ENCODE data around the gene ABCC6.
"Not testable (repeated sequence)": the region's sequence is repeated elsewhere in the genome, so short reads cannot be mapped to it uniquely, and the experiment has no call there.

Gene ABCC6

DNA sequence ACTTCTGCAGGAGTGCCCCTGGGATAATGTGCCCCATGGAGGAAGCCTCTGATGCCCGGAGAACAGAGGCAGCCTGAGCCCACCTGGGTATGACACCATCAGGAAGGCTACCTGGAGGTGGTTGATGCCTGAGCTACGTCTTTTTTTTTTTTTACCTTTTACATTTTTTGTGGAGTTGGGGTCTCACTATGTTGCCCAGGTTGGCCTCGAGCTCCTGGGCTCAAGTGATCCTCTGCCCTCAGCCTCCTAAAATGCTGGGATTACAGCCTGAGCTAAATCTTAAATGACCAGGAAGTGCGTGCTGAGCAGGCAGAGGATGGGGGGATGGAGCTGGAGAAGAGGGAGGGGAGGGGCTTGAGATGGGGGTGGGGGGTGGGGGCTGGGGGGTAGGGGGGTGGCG lies 32.7 kb downstream of the ABCC6 start:
- no peak for DNase-seq (ENCODE audit: low spot score)

DNA sequence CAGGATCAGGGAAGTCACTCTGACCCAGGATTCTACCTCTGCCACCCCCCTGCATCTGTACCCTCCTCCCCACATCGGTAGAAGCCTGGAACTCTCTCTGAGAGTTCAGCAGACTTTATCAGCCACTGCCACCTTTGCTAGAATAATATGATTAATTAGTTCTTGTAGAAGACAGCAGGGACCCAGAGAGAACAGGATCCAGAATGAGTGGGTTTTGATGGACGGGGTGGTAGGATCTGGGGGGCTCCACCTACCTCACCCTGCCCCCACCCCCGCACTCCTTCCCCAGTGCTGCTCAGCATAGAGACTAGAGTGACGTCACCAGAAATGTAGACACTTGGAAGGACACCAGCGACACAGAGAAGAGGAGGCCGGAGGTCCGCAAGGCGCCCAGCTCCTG lies 33.5 kb downstream of the ABCC6 start:
- DNase-seq (ENCODE audit: low spot score) = no peak

DNA sequence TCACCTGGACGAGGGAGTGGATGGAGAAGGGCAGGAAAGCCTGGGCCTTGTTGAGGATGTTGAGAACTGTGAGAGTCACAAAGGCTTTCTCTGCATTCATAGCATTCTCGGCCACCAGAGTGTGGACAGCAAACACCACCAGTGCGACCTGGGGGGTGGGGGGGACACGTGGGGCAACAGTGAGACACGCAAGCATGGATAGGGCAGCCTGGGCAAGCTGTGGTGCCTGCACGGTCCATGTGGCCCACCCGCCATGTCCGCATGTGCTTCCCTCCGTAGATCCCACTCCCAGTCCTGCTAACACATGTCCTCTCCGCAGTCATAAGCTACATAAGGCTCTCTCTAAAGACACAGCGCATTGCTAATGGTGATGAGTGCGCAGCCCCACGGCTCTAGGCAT lies 34.5 kb downstream of the ABCC6 start:
- DNase-seq (ENCODE audit: low spot score) = no peak

DNA sequence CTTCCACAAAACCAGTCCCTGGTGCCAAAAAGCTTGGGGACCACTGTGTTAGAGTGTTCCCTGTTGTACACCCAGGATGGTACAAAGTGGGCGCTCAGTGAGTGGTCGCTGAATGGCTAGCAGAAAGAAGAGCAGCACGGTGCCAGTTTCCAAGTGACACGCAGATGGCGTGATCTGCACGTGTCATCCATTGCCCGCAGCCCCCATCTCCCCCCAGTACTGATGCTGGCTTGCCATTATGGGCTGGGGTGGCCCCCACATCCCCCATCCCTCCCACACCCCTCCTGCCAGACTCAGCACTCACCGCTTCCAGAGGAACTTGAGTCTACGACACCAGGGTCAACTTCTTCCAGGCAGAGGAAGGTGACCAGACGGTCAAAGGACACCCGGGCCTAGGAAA lies 36.5 kb downstream of the ABCC6 start:
- DNase-seq (ENCODE audit: low spot score) = no peak

DNA sequence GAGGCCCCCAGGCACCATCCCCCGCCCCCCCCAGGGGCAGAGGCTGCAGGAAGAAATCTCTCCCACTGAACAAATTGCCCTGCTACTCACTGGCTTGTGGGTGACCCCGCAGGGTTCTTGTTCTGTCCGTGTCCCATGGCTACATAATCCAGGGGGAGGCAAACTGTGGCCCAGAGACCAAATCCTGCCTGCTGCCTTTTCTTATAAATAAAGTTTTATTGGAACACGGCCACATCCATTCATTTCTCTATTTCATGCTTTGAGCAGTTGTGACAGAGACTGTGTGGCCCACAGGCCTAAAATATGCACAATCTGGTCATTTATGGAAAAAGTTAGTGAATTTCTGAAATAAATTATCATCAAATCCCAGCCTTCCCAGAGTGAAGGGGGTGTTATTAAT lies 38.2 kb downstream of the ABCC6 start:
- DNase-seq (ENCODE audit: low spot score) = no peak

DNA sequence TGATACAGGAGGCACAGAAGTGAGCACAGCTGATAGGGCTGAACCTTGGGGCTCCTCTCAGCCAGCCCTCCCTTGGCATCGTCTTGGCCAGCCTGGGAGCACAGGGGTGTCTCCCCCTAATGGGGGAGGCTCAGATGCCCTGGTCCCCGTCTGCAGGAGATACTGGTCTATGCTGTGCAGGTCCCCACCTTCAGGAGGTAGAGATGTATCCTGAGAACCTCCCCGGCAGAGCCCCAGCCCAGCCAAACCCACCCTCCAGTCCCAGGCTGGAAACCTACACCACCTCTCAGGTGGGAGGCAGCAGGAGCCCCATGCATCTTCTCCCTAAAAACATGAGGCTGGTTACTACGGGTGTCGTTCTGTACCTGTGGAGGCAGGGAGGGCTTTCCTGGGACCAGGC lies 38.7 kb downstream of the ABCC6 start:
- DNase-seq (ENCODE audit: low spot score) = no peak

DNA sequence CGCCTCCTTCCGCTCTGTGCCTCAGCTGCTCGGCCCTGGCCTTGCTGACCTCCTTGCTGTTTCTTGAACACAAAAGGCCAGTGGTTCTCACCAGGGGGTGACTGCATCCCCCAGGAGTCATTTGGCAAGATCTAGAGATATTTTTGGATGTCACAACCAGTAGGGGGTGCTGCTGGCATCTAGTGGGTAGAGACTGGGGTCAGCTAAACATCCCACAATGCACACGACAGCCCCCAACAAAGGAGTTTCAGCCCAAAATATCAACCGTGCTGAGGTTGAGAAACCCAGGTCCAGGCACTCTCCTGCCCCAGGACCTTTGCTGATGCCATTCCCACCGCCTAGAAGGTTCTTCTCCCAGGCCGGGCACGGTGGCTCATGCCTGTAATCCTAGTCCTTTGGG lies 39.7 kb downstream of the ABCC6 start:
- DNase-seq (ENCODE audit: low spot score) = no peak

DNA sequence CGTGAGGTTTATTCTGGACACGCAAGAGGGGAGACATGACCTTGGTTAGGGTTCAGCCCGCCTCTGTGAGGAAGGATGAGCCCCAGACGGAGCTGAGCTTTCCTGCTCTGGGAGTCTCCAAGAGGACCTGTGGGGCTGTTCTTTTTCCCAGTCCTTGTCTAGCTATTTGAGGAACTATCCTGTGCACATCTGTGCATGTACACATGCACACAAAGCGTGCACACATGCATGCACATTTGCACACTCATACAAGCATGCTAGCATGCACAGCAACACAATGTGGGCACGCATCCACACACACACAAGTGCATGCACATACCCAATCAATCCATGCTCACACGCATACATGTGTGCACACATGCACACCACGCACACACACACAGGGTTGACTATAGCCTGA lies 40.4 kb downstream of the ABCC6 start:
- no peak for DNase-seq (ENCODE audit: low spot score)

DNA sequence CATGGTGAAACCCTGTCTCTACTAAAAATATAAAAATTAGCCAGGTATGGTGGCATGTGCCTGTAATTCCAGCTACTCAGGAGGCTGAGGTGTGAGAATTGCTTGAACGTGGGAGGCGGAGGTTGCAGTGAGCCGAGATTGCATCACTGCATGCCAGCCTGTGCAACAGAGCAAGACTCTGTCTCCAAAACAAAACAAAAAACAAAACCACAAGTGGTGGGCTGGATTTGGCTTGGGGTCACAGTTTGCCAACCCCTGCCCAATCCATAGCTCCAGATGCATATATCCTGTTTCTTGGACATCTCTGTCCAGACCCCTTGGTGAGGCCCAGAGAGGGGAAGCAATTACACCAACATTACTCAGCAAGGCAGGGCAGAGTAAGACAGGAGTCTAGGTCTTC lies 41.5 kb downstream of the ABCC6 start:
- not testable (repeated sequence) for DNase-seq (ENCODE audit: low spot score)

DNA sequence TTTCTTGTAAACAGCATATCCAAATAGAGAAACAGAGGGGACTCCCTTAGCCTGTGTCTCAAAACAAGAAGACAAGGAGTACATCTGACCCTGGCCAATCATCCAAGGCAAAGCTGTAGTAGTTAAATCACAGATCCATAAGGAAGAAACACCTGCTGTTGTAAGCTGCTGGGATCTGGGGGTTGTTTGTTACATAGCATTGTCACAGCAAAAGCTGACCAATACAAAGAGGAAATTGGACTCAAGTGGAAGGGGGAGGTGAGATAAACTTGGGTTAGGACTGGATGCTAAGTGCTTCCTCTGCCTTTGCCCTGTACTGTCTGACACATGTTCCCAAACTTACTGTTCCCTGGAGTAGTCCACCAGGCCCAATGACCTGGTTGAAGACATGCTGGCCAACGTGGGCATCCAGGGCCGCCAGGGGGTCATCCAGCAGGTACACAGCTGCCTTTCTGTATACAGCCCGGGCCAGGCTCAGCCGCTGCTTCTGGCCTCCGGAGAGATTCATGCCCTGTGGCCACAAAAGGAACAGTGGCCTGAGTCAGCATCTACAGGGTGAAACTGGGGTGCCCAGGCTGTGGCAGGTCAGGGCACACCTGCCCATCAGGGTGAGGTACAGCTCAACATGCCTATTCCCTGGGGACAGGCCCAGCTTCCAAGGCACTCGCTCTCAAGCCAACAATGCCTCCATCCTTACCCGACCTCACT lies 44.7 kb downstream of the ABCC6 start:
- no peak for DNase-seq (ENCODE audit: low spot score)

DNA sequence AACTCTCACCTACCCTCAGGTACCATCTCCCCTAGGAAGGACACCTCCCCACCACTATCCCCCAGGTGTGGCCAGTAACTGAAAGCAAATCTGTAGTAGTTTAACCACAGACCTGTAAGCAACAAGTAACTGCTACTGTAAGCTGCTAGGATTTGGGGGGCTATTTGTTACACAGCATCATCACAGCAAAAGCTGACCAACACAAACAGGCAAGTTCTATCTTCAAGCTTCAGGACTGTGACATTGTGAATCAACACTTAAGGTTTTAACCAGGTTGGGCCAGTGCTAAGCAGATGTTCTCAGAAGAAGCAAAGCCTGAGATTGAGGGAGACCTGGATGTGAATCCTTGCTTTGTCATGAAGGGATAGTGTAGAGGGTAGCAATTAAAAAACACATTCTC lies 47.0 kb downstream of the ABCC6 start:
- DNase-seq (ENCODE audit: low spot score) = no peak

DNA sequence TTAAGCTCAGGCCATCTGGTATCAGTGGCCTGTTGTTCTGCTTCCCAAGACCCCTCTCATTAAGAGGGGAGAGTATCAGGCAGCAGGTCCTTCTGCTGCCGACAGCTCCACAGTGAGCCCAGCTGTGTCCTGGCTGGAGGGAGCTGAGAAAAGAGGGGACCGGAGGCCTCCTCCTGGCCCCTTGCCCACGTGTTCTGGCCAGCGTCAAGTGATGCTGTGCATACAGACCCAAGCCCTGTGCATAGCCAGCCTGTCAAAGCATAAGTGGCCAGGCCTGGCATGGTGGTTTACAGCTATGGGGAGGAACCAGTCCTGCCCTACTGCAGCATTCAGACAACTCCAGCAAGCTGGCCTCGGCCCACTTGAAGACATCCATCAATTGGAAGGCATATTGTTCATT lies 48.0 kb downstream of the ABCC6 start:
- DNase-seq (ENCODE audit: low spot score) = no peak

DNA sequence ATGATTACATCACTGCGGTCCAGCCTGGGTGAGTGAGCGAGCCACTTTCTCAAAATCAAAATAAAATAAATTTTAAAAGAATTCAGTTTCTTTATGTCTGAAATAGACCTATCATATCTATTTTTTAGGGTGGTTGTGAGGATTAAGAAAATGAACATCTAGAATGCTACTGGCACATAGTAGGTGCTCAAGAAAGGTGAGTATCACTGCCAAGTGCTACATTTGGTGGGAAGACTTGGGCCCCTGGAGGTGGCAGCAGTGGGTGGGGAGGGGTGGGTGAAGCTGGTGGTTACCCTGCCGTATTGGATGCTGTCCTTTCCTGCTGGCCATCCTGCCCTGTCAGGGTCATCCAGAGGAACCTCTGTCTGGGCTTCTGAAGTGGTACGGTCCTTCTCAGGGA lies 50.3 kb downstream of the ABCC6 start:
- DNase-seq (ENCODE audit: low spot score) = no peak

DNA sequence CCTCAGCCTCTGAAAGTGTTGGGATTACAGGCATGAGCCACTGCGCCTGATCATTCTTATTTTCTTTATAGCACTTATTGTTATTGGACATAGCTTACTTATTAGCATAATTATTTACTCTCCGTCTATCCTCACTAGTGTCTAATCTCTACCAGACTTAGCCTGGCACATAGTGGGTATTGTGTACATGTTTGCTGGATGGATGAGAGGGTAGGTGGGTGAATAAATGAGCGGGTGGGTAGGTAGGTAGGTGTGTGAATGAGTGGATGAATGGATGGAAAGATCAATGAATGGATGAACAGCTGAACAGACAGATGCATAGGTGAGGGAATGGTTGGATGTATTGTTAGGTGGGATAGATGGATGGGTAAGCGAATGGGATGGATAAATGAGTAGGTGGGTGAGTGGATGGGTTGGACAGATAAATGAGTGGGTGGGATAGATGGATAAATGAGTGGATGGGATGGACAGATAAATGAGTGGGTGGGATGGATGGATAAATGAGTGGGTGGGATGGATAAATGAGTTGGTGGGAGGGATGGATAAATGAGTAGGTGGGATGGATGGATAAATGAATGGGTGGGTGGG lies 51.9 kb downstream of the ABCC6 start:
- DNase-seq (ENCODE audit: low spot score) = no peak

DNA sequence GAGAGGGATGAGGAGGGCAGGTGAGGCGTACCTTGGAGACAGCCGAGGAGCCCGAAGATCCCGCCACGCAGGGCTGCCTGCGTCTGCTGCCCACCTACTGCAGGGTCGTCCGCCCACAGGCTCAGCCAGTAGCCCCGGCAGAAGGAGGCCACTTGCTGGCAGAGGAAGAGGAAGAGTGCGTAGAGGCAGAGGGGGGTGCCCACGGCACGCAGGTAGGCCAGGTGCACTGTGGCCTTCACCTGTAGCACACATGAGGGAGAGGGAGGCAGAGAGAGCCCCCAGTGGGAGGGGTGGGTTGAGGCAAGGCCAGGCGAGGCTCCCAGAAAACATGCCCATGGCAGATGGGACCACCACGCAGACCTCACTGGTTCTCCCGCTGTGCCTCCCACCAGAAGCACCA lies 53.7 kb downstream of the ABCC6 start:
- DNase-seq (ENCODE audit: low spot score) = no peak

DNA sequence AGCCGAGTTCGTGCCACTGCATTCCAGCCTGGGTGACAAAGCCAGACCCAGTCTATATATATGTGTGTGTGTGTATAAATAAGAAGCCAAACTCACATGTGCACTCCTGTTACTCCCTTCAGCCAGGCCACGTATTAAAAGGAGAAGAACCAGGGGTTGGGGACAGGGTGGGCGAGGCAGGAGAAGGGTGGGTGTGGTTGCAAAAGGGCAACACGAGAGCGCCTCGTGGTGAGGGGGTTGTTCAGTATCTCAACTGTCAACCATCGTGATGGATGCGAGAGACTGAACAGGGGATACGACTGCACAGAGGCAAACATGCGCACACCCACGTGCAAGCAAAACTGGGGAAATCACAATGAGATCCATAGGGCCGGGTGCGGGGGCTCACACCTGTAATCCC lies 54.9 kb downstream of the ABCC6 start:
- DNase-seq (ENCODE audit: low spot score) = no peak

DNA sequence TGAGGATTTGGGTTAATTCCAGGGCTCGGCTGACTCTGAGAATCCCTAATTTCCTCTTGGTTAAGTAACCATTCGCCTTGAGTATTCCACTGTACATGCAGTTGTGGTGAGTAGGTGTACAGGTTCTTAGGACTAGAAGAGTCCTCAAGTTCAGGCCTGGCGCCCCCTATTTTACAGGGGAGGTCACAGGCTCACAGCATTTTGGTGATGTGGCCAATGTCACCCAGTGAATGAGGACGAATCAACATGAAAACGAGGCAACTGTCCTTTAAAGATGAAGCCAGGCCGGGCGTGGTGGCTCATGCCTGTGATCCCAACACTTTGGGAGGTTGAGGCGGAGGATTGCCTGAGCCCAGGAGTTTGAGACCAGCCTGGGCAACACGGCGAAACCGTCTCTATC lies 55.4 kb downstream of the ABCC6 start:
- DNase-seq (ENCODE audit: low spot score) = no peak

DNA sequence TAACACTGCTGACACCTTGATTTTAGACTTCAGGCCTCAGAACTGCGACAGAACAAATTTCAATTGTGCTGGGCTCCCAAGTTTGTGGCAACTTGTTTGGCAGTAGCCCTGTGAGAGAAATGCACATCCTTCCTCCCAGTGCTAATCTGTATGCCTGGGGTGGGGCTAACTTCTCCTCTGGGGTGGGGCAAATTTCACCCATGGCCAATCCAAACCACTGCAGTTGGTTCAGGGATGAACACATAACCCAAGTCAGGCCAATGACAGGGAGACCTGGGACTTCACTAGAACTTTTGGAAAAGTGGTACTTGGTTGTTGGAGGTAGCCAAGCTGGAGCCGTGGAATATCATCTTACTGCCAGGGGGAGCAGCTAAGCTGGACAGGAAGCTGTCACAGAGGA lies 56.3 kb downstream of the ABCC6 start:
- DNase-seq (ENCODE audit: low spot score) = no peak

DNA sequence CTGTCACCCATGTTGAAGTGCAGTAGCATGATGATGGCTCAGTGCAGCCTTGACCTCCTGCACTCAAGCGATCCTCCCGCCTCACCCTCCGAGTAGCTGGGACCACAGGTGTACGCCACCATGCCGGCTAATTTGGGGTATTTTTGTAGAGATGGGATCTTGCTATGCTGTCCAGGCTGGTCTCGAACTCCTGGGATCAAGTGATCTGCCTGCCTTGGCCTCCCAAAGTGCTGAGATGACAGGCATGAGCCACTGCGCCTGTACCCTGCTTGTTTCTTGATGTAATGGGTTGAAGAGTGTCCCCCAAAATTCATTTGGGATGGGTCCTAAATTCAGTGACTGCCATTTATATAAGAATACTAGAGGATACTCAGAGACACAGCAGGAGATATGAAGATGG lies 57.2 kb downstream of the ABCC6 start:
- DNase-seq (ENCODE audit: low spot score) = no peak

DNA sequence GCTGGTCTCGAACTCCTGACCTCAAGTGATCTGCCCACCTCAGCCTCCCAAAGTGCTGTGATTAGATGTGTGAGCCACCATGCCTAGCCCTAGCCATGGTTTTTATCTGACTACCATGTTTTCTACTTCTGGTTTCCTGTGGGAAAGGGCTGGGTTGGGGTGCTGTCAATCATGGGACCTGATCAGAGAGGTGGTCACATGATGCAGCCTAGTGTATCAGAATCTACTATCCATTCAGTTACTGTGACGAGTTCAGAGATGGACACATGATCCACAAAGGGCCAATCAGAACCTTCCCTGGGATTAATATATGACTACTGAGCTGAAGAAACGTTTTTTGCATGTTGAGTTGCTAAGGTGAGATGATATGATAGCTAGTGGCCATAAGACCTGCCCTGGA lies 59.1 kb downstream of the ABCC6 start:
- DNase-seq (ENCODE audit: low spot score) = no peak

DNA sequence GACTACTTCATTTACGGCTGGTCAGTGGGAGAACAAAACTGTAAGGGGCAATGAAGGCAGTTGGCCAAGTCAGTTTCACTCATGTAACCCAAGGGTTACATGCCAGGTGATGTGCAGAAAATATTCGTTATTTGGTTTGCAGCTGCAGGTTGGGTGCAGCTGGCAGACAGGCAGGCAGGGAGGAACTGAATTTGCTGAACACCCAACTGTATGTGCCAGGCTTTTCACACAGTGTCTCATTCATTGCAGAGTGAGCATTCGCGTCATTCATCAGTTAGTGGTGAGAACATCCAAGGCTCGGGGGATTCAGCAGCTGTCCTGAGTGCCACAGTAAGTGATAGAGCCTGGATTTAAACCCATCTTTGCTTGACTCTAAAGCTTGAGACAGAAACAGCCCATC lies 59.7 kb downstream of the ABCC6 start:
- no peak for DNase-seq (ENCODE audit: low spot score)

DNA sequence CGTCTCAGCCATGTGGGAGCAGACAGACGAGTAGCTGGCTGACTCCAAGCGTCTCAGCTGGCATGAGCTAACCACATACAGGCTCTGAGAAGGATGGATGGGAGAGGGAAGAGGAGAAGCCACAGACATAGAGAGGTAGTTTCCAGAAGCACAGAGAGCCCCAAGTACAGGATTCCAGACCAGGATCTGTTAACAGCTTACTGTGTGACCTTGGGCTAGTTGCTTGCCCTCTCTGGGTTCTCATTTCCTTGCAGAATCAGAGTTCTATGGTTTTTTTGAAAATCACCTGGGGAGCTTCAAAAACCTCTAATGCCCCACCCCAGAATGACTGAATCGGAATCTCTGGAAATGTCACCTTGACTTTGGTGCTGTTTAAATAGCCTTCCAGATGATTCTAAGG lies 60.2 kb downstream of the ABCC6 start:
- DNase-seq (ENCODE audit: low spot score) = no peak

DNA sequence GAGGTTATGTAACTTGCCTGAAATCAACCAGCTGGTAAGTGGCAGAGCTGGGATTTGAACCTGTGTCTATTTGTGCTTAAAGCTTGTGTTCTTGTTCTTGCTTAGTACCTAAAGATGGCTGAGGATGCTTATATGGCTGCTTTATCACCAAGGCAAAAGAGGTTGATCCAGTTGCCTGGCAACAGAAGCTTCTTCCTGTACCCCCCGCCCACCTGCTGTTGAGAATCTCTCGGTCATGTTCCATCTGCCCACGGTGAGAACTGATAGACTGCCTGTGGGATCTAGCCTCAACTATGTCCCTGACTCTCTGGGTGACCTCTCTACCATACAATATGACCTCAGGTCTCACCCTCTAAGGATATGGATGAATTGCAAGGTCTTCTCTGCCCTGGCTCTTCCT lies 60.7 kb downstream of the ABCC6 start:
- no peak for DNase-seq (ENCODE audit: low spot score)

DNA sequence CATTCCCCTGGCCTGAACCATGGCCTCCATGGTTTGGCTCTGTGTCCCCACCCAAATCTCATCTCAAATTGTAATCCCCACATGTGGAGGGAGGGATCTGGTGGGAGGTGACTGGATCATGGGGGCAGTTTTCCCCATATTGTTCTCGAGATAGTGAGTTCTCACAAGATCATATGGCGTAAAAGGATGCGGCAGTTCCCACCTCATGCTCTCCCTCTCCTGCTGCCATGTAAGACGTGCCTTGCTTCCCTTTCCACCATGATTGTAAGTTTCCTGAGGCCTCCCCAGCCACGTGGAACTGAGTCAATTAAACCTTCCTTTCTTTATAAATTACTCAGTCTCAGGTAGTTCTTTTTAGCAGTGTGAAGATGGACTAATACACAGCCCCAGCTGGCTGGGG lies 61.5 kb downstream of the ABCC6 start:
- DNase-seq (ENCODE audit: low spot score) = not testable (repeated sequence)

All from SW480 (cell line).